Astrocyte of the spinal cord (primary cell): ENCODE results near the gene LSR.

Source experiments
- DNase-seq: peaks from one replicate; pipeline ENCODE4 v3.0.0; 2011; ENCODE audit warnings: low read depth, low spot score
- H3K4me3 ChIP-seq: 2 replicates; pipeline ENCODE4 v1.5.1; 2011; ENCODE audit warnings: low read depth, mild to moderate bottlenecking, low read length, moderate library complexity
- in situ Hi-C: cut with HindIII; loops from 2 replicates; pipeline ENCODE4 v1.10.0; 2017; ENCODE audit warnings: low sequenced_read_pairs
- TF ChIP-seq, protein P1 (sequence below): IDR thresholded peaks from 2 replicates; pipeline ENCODE4 v1.5.1; 2012; ENCODE audit warnings: low read depth, mild to moderate bottlenecking, low read length, inconsistent platforms

The LSR gene

DNA sequence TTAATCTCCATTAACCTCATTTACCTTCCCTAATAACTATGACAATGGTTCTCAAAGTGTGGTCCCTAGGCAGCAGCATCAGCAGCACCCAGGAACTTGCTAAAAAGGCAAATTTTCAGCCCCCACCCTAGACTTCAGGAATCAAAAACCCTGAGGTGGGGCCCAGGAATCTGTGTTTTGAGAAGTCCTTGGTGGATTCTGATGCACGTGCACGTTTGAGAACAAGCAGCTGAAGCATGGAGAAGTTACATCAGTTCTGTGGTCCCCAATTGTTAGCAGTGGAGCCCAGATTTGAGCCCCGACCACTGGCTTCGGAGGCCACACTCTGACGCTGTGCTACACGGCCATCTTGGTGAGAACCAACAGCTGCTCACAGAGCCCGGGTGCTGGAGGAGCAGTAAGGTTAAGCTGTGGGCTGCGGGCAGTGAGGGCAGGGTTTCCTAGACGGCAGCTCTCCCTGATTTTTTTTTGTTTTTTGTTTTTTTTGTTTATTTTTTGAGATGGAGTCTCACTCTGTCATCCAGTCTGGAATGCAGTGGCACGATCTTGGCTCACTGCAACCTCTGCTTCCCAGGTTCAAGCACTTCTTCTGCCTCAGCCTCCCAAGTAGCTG is 66.2 kb downstream of the LSR start:
- no peak overlapping the region for H3K4me3 ChIP-seq
- TF ChIP-seq, protein P1, sequence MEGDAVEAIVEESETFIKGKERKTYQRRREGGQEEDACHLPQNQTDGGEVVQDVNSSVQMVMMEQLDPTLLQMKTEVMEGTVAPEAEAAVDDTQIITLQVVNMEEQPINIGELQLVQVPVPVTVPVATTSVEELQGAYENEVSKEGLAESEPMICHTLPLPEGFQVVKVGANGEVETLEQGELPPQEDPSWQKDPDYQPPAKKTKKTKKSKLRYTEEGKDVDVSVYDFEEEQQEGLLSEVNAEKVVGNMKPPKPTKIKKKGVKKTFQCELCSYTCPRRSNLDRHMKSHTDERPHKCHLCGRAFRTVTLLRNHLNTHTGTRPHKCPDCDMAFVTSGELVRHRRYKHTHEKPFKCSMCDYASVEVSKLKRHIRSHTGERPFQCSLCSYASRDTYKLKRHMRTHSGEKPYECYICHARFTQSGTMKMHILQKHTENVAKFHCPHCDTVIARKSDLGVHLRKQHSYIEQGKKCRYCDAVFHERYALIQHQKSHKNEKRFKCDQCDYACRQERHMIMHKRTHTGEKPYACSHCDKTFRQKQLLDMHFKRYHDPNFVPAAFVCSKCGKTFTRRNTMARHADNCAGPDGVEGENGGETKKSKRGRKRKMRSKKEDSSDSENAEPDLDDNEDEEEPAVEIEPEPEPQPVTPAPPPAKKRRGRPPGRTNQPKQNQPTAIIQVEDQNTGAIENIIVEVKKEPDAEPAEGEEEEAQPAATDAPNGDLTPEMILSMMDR: no peak
- in situ Hi-C loops: no loop called here
- no peak for DNase-seq

GRCh38 chr19:35315883-35316282 is 67.1 kb downstream of the LSR start:
- in situ Hi-C loops: no loop called here
- no peak for DNase-seq
- no peak overlapping the region for H3K4me3 ChIP-seq
- TF ChIP-seq, protein P1: no peak

- TF ChIP-seq, protein P1: no peak
- in situ Hi-C loops: no loop called here
- DNase-seq: no peak
- no peak overlapping the region for H3K4me3 ChIP-seq
Observed at GRCh38 chr19:35316560-35316959, 67.8 kb downstream of the LSR start.
